Testis (tissue), 3 donors: ENCODE data around the gene SPACA7. TPM values are rescaled to one million over a fixed set of nuclear protein-coding genes. Genes with fewer than 3 reads are reported as not detected.

Source experiments
- DNase-seq: peaks from one replicate; pipeline ENCODE4 v3.0.0-alpha.2; 2019
- H3K27ac ChIP-seq, 2 donors: fragments of 200-600 bp; sonication (generic); one replicate each; pipeline ENCODE4 v1.5.1; 2019
- H3K27me3 ChIP-seq: fragments of 200-600 bp; sonication (generic); one replicate; pipeline ENCODE4 v1.5.1; 2019
- H3K36me3 ChIP-seq: fragments of 200-600 bp; sonication (generic); one replicate; pipeline ENCODE4 v1.5.1; 2017; ENCODE audit warnings: low read depth; ENCODE audit errors: missing control alignments
- H3K4me1 ChIP-seq: fragments of 200-600 bp; sonication (generic); one replicate; pipeline ENCODE4 v1.5.1; 2019
- H3K4me3 ChIP-seq, 2 donors: fragments of 200-600 bp; sonication (generic); one replicate each; pipeline ENCODE4 v1.5.1; 2017 to 2019
- H3K9me3 ChIP-seq: fragments of 200-600 bp; sonication (generic); one replicate; pipeline ENCODE4 v1.5.1; 2017
- POLR2A ChIP-seq: fragments of 450-650 bp; IDR thresholded peaks from one replicate; pipeline ENCODE4 v1.6.1; 2017; ENCODE audit warnings: antibody characterized with exemption, mild to moderate bottlenecking, moderate library complexity
- WGBS, 2 donors: methylation state at CpG; one replicate each; pipeline ENCODE4 v1.1.5; 2018; 5-methylcytosine and 5-hydroxymethylcytosine counted together
- intact Hi-C: fragments of 100-400 bp; cut with DNase I; formaldehyde crosslinking; loops from one replicate; pipeline ENCODE4 v1.15.1; 2023; ENCODE audit warnings: low total_unique reads
- polyA plus RNA-seq: library from polyadenylated mRNA; stranded (reverse); fragments of 350-450 nt; fragmentation: Illumina TruSeq; extraction: RNeasy Lipid Tissue Mini Kit (QIAGEN cat#74804); gene quantifications from one replicate; pipeline ENCODE4 v1.2.3, GENCODE V29; 2014; ENCODE audit warnings: low read depth, low replicate concordance; ENCODE audit not compliant: insufficient read depth
- total RNA-seq, 2 donors: library from RNA; depleted of rRNA; stranded (reverse); fragments of >200 nt; gene quantifications; one replicate each; pipeline ENCODE4 v1.2.3, GENCODE V29; 2016
- TF ChIP-seq, protein P1 (sequence below), 3 experiments: fragments of 450-650 bp in 2 of 3; fragments of 200-600 bp in 1 of 3; sonication (generic) in 1 of 3; IDR thresholded peaks; one replicate each; pipeline ENCODE4 v1.5.1; 2016 to 2019; ENCODE audit warnings: antibody characterized with exemption in 3 of 3, mild to moderate bottlenecking in 2 of 3, moderate library complexity in 1 of 3

The SPACA7 gene
- total and polyA plus RNA-seq, 3 donors from 2014 or later = 27.7 to 97.6 (median 63.0) TPM

DNA sequence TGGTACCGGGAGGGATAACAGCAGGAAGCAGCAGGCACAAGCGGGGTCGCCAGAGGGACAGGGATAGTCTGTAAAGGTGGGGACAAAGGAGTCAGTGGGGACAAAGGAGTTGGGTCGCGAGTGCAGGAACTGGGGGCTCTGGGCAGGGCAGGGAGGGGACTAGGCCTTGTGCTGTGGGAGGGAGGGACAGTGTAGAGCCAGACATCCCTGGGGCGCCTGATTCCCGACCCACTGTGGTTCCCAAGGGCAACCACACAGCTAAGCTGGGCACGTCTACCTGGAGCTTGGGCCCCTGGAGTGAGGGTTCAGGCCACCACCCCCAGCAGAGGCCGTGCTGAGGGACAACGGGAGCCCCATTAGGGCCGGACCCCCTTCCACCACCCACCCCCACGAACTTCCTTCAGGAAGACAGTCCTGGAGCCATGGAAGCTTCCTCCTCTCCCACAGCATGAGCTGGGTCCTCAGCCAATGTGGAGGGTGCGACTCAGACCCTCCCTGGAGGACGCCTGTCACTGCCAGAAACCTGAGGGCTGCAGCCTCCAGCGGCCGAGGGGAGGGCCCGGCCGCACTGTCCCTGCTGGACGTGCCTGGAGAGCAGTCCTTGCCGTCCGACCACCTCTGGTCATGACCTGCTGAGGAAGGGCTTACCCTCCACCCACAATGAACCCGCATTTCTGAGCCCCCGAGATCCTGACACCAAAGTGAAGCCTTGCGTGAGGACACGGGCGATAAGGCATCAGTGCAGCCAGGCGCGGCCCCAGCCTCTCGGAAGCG, 77.9 kb downstream of the SPACA7 start:
- H3K4me1 ChIP-seq = no peaks in the 10 kb centered on the region
- H3K27ac ChIP-seq = no peak overlapping the region
- 77 to 82% methylated on average over 18 to 30 of the region's 30 CpGs for WGBS, 2 donors
- TF ChIP-seq, protein P1, sequence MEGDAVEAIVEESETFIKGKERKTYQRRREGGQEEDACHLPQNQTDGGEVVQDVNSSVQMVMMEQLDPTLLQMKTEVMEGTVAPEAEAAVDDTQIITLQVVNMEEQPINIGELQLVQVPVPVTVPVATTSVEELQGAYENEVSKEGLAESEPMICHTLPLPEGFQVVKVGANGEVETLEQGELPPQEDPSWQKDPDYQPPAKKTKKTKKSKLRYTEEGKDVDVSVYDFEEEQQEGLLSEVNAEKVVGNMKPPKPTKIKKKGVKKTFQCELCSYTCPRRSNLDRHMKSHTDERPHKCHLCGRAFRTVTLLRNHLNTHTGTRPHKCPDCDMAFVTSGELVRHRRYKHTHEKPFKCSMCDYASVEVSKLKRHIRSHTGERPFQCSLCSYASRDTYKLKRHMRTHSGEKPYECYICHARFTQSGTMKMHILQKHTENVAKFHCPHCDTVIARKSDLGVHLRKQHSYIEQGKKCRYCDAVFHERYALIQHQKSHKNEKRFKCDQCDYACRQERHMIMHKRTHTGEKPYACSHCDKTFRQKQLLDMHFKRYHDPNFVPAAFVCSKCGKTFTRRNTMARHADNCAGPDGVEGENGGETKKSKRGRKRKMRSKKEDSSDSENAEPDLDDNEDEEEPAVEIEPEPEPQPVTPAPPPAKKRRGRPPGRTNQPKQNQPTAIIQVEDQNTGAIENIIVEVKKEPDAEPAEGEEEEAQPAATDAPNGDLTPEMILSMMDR (IDR thresholded peaks at IDR 0.05) = no peak
- TF ChIP-seq POLR2A = no peak
- no peaks in the 10 kb centered on the region for H3K27me3 ChIP-seq
- no peak for DNase-seq
- no peaks in the 10 kb centered on the region for H3K36me3 ChIP-seq
- no peak overlapping the region for H3K4me3 ChIP-seq
- intact Hi-C loops = no loop called here
- no peaks in the 10 kb centered on the region for H3K9me3 ChIP-seq

DNA sequence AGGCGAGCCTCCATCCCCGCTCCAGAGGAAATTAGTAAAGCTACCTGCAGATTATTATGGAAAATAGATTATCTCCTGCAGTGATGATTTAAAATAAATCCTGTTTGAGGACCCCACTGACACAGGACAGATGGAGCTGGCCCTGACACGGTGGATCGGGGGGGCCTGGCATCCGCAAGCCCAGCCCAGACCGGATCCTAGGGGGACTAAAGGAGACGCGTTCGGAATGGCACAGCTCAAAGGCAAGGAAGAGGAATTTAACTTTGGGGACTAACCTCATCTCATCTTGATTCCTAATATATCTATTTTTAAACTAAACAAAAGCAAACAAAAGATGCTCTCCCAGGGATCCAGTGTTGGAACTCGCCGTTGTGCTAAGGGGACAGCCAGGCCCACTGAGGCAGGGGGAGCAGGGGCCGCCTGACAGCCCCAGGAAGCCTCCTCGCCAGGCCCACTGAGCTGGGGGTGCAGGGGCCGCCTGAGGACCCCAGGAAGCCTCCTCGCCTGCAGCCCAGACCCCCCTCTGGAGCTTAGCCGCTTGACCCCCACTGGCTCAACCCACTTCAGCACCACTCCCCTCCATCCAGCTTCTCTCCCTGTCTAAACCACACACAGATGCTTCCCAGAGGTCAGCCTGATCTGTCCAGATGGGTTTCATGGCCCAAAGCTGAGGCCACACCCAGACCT, 78.6 kb downstream of the SPACA7 start:
- TF ChIP-seq, protein P1 (IDR thresholded peaks at IDR 0.05) = no peak
- Histone ChIP-seq H3K36me3 (no peaks in the 10 kb centered on the region), H3K9me3 (no peaks in the 10 kb centered on the region), H3K4me1 (no peaks in the 10 kb centered on the region), H3K27me3 (no peaks in the 10 kb centered on the region), H3K27ac (no peak overlapping the region), H3K4me3 (no peak overlapping the region)
- intact Hi-C loops = no loop called here
- DNase-seq = no peak
- WGBS, 2 donors = 78 to 82% methylated on average over 15 to 16 of the region's 16 CpGs

DNA sequence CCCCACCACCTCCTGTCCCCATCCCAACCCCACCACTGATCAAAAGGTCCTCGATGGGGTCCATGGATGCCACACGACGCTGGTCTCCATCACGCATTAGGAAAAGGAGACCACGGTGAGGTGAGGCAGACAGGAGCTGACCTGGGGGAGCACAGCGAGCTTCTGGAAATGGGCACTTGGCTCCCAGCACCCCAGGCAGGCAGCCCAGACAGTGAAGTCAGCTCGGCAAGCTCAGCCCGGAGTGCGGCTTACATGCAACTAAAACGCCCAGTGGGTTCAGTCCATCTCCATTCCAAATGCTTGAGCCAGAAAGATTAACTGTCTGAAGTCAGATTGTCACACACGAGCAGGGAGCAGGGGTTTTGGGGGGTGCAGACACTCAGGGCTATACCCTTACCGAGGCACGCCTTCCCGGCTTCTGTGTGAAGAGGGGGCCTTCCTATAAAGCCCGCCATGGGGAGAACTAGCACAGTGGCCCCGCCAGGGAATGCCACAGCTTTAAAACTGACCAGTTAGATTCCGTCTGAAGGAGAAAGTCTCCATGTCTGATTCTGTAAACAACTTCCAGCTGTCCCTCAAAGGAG, 79.4 kb downstream of the SPACA7 start:
- 79 to 87% methylated on average over 13 to 17 of the region's 17 CpGs for WGBS, 2 donors
- TF ChIP-seq, protein P1 (IDR thresholded peaks at IDR 0.05) = no peak
- no peak for TF ChIP-seq POLR2A
- Histone ChIP-seq H3K4me1 (no peaks in the 10 kb centered on the region), H3K4me3 (no peak overlapping the region), H3K27ac (no peak overlapping the region), H3K36me3 (no peaks in the 10 kb centered on the region), H3K9me3 (no peaks in the 10 kb centered on the region), H3K27me3 (no peaks in the 10 kb centered on the region)
- DNase-seq = no peak
- intact Hi-C loops = no loop called here

DNA sequence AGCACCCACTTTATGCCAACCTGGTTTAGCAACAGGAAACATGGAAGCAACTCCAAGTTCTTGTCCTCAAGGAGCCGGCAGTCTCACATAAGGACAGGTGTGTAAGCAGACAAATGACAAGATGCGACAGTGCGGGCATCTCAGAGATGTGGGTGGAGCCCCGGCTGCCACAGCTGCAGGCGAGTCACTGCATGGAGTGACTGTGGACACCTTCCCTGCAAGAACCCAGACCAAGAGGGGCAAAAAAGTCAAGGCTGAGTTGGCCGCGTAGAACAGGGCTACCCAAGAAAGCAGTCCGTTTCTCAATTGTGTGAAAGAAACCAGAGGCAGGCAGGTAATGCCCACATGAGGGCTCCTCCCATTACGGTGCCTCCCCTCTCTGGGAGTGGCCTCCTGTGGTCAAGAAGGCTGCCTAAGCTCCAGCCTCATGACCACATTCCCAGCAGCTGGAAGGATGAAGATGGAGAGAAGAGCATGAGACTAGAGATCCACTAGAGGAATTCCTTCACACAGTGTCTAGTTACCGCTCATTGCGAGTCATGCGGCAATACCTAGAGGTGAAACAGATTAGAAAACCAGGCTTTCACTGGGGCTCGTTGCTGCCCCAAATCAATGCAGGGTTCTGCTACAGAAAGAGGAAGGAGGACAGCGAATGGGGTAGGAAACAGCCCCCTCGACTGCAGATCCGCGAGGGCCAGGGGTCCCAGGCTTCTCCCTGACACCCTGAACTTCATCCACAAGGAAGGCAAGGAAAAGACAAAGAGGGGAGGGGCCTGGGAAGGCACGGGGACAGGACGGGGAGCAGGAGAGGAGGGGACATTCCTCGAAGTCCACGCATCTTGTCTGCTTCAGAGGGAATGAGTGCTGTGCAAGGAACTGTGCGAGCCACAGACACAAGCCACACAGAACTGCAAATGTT, 80.2 kb downstream of the SPACA7 start:
- H3K27me3 ChIP-seq = no peaks in the 10 kb centered on the region
- H3K36me3 ChIP-seq = no peaks in the 10 kb centered on the region
- no peak overlapping the region for H3K4me3 ChIP-seq
- 88% methylated on average over 17 to 22 of the region's 22 CpGs for WGBS, 2 donors
- H3K4me1 ChIP-seq = no peaks in the 10 kb centered on the region
- H3K9me3 ChIP-seq = no peaks in the 10 kb centered on the region
- no peak overlapping the region for H3K27ac ChIP-seq
- DNase-seq = no peak
- no peak for TF ChIP-seq POLR2A
- TF ChIP-seq, protein P1 (IDR thresholded peaks at IDR 0.05) = no peak
- intact Hi-C loops = no loop called here
